Spleen (tissue), 11 donors: ENCODE results near the gene NPAS4. TPM values are rescaled to one million over a fixed set of nuclear protein-coding genes. Genes with fewer than 3 reads are reported as not detected.

ENCODE experiments used
- DNase-seq: peaks from one replicate; pipeline ENCODE4 v3.0.0-alpha.2; 2020
- H3K27ac ChIP-seq, 8 donors: fragments of 200-600 bp; sonication (generic) in 7 of 8; 1 replicate in 4 of 8; 2 replicates in 4 of 8; pipeline versions ENCODE4 v1.5.0 to v1.8.0; 2016 to 2021; ENCODE audit warnings: inconsistent platforms in 4 of 8, mild to moderate bottlenecking in 4 of 8, moderate library complexity in 1 of 8
- H3K27me3 ChIP-seq, 7 donors: fragments of 200-600 bp; sonication (generic) in 6 of 7; replicated peaks in 1 of 7; 1 replicate in 4 of 7; 2 replicates in 3 of 7; pipeline versions ENCODE4 v1.5.0 to v1.8.0; 2016 to 2021; ENCODE audit warnings: inconsistent platforms in 3 of 7, mild to moderate bottlenecking in 1 of 7
- H3K36me3 ChIP-seq, 6 donors: fragments of 200-600 bp; sonication (generic) in 5 of 6; 1 replicate in 4 of 6; 2 replicates in 2 of 6; pipeline versions ENCODE4 v1.5.0 to v1.8.0; 2016 to 2021; ENCODE audit warnings: inconsistent platforms in 2 of 6
- H3K4me1 ChIP-seq, 6 donors: fragments of 200-600 bp; sonication (generic) in 5 of 6; 1 replicate in 3 of 6; 2 replicates in 3 of 6; pipeline versions ENCODE4 v1.5.0 to v1.8.0; 2016 to 2021; ENCODE audit warnings: inconsistent platforms in 3 of 6
- H3K4me3 ChIP-seq, 8 donors: fragments of 200-600 bp; sonication (generic) in 7 of 8; 1 replicate in 4 of 8; 2 replicates in 4 of 8; pipeline versions ENCODE4 v1.5.0 to v1.8.0; 2016 to 2021; ENCODE audit warnings: inconsistent platforms in 4 of 8, mild to moderate bottlenecking in 4 of 8, moderate library complexity in 2 of 8
- H3K9me3 ChIP-seq, 8 donors: fragments of 200-600 bp; sonication (generic) in 7 of 8; 1 replicate in 4 of 8; 2 replicates in 4 of 8; pipeline versions ENCODE4 v1.5.0 to v1.8.0; 2016 to 2021; ENCODE audit warnings: inconsistent platforms in 4 of 8
- CTCF ChIP-seq, 11 experiments: fragments of 200-600 bp in 7 of 11; fragments of 450-650 bp in 4 of 11; sonication (generic) in 4 of 11; IDR thresholded peaks in 8 of 11; conservative IDR thresholded peaks in 3 of 11; 1 replicate in 7 of 11; 2 replicates in 4 of 11; pipeline versions ENCODE4 v1.4.0 to v1.8.0; 2016 to 2021; ENCODE audit warnings: antibody characterized with exemption in 11 of 11, inconsistent platforms in 4 of 11, mild to moderate bottlenecking in 1 of 11
- POLR2A ChIP-seq, 3 donors: fragments of 450-650 bp; IDR thresholded peaks; one replicate each; pipeline ENCODE4 v1.5.1; 2017; ENCODE audit warnings: antibody characterized with exemption in 3 of 3, mild to moderate bottlenecking in 1 of 3
- POLR2AphosphoS5 ChIP-seq, 3 donors: sonication (generic); formaldehyde crosslinking; IDR thresholded peaks; one replicate each; pipeline ENCODE4 v1.5.1; 2017; ENCODE audit warnings: antibody characterized with exemption in 3 of 3
- WGBS, 5 donors: extraction: QIAGEN DNeasy Blood & Tissue Kit in 3 of 5; methylation state at CpG; one replicate each; pipeline versions ENCODE4 v1.1.5 to v1.1.7; 2013 to 2018; 5-methylcytosine and 5-hydroxymethylcytosine counted together
- intact Hi-C: fragments of 100-400 bp; cut with DNase I; formaldehyde crosslinking; loops from one replicate; pipeline ENCODE4 v1.15.0; 2023; ENCODE audit warnings: low total_unique reads
- polyA plus RNA-seq, 3 donors: library from polyadenylated mRNA; stranded (reverse); fragments of 200-250 nt; gene quantifications; one replicate each; pipeline ENCODE4 v1.2.1, GENCODE V29; 2013
- total RNA-seq, 7 donors: library from RNA; depleted of rRNA in 3 of 7; stranded (reverse); fragments of >200 nt in 3 of 7; fragmentation: NEBNext Ultra II Directional in 4 of 7; extraction: Animal tissue kit (Norgen Biotek cat#: 25700) in 4 of 7; gene quantifications; one replicate each; pipeline versions ENCODE4 v1.1.0 to v1.2.1, GENCODE V29; 2016 to 2021
- donor health status: healthy with polysubstance abuse.
- donor health status: DM: no; HTN: no; CAD: no; lungs with moderate emphysema.
- donor health status: DM: no; HTN: no; CAD: no.
- donor health status: Bipolar disorder and iron deficiency.
- donor health status: healthy.
- donor health status: DM: no; HTN: no; CAD: no.
- donor health status: DM: yes; HTN: yes; CAD: no.

The NPAS4 gene
- total and polyA plus RNA-seq, 10 donors = 0.11 to 0.72 (median 0.24) TPM; not detected in 6

GRCh38 chr11:66415423-66415822 lies 5.4 kb upstream of the NPAS4 start:
- no peaks in the 10 kb centered on the region for H3K36me3 ChIP-seq
- H3K9me3 ChIP-seq = no peaks in the 10 kb centered on the region
- intact Hi-C loops = no loop called here
- no peak for DNase-seq
- WGBS, 5 donors = 51 to 62% (median 56%) methylated on average over 2 of the region's 2 CpGs
- H3K4me1 ChIP-seq = peaks cover 0 to 10% (median 0%) of the 10 kb centered on the region in 6 donors
- TF ChIP-seq POLR2A (IDR thresholded peaks at IDR 0.05) (no peak), CTCF (IDR thresholded peaks at IDR 0.05 in 8 of 11, conservative IDR thresholded peaks at IDR 0.05 in 3 of 11) (no peak), POLR2AphosphoS5 (IDR thresholded peaks at IDR 0.05) (no peak)
- peaks cover 0 to 97% (median 33%) of the 10 kb centered on the region in 7 donors for H3K27me3 ChIP-seq
- H3K27ac ChIP-seq = no peak overlapping the region
- no peak overlapping the region for H3K4me3 ChIP-seq

GRCh38 chr11:66417000-66417399 lies 3.8 kb upstream of the NPAS4 start:
- peaks cover 0 to 7% (median 0%) of the 10 kb centered on the region in 8 donors for H3K9me3 ChIP-seq
- DNase-seq = no peak
- no peak overlapping the region for H3K27ac ChIP-seq
- H3K4me3 ChIP-seq = no peak overlapping the region
- peaks cover 0 to 20% (median 3%) of the 10 kb centered on the region in 6 donors for H3K4me1 ChIP-seq
- no peaks in the 10 kb centered on the region for H3K36me3 ChIP-seq
- TF ChIP-seq POLR2A (IDR thresholded peaks at IDR 0.05) (no peak), CTCF (IDR thresholded peaks at IDR 0.05 in 8 of 11, conservative IDR thresholded peaks at IDR 0.05 in 3 of 11) (no peak), POLR2AphosphoS5 (IDR thresholded peaks at IDR 0.05) (no peak)
- intact Hi-C loops = no loop called here
- 64 to 70% (median 66%) methylated on average over 11 of the region's 11 CpGs for WGBS, 5 donors
- H3K27me3 ChIP-seq = peaks cover 0 to 86% (median 32%) of the 10 kb centered on the region in 7 donors

GRCh38 chr11:66418168-66418985 lies 2.5 kb upstream of the NPAS4 start:
- H3K27me3 ChIP-seq = peaks cover 0 to 78% (median 32%) of the 10 kb centered on the region in 7 donors
- intact Hi-C loops = no loop called here
- H3K4me1 ChIP-seq = peaks cover 0 to 20% (median 3%) of the 10 kb centered on the region in 6 donors

More at GRCh38 chr11:66418168-66418985, 2.5 kb upstream of the NPAS4 start:
- Histone ChIP-seq H3K9me3 (peaks cover 0 to 7% (median 0%) of the 10 kb centered on the region in 8 donors), H3K27ac (no peak overlapping the region), H3K4me3 (no peak overlapping the region), H3K36me3 (no peaks in the 10 kb centered on the region)
- DNase-seq = no peak
- no peak for TF ChIP-seq POLR2AphosphoS5 (IDR thresholded peaks at IDR 0.05)
- no peak for TF ChIP-seq POLR2A (IDR thresholded peaks at IDR 0.05)
- no peak for TF ChIP-seq CTCF (IDR thresholded peaks at IDR 0.05 in 8 of 11, conservative IDR thresholded peaks at IDR 0.05 in 3 of 11)
- WGBS, 5 donors = 6 to 12% (median 9%) methylated on average over 16 of the region's 16 CpGs
